HFFc6 (cell line): ENCODE data around the gene TMEM115. TPM values are rescaled to one million over a fixed set of nuclear protein-coding genes. Genes with fewer than 3 reads are reported as not detected.

Experiments
- DNase-seq: peaks from one replicate; pipeline ENCODE4 v3.0.0-alpha.2; 2018
- H3K27ac Mint-ChIP-seq: 2 replicates; pipeline ENCODE4 v1.8.0; 2020; ENCODE audit warnings: mild to moderate bottlenecking, mixed read lengths
- H3K27me3 Mint-ChIP-seq: 2 replicates; pipeline ENCODE4 v1.8.0; 2021; ENCODE audit warnings: mild to moderate bottlenecking, moderate library complexity, mixed read lengths; ENCODE audit not compliant: insufficient read depth
- H3K36me3 Mint-ChIP-seq: 2 replicates; pipeline ENCODE4 v1.8.0; 2021; ENCODE audit warnings: low read depth, mixed read lengths
- H3K4me1 Mint-ChIP-seq: 2 replicates; pipeline ENCODE4 v1.8.0; 2020; ENCODE audit warnings: low read depth, mixed read lengths
- H3K4me3 Mint-ChIP-seq: 2 replicates; pipeline ENCODE4 v1.8.0; 2020; ENCODE audit warnings: mild to moderate bottlenecking, moderate library complexity, mixed read lengths
- H3K9me3 Mint-ChIP-seq: 2 replicates; pipeline ENCODE4 v1.8.0; 2020; ENCODE audit warnings: mild to moderate bottlenecking, mixed read lengths
- total RNA-seq, 6 experiments: library from RNA; stranded (reverse); fragmentation: NEBNext Ultra II Directional; extraction: Animal tissue kit (Norgen Biotek cat#: 25700); gene quantifications; 2 replicates in 1 of 6; 3 replicates in 5 of 6; pipeline ENCODE4 v1.2.3, GENCODE V29; 2021
- TF ChIP-seq, protein P1 (sequence below): fragments of 200-600 bp; sonication (generic); IDR thresholded peaks from 2 replicates; pipeline ENCODE4 v1.5.0; 2021; ENCODE audit warnings: antibody characterized with exemption, mild to moderate bottlenecking

Gene TMEM115
- total RNA-seq, 6 experiments from 2014 or later, result 51.7 to 65.7 (median 54.4) TPM

- peaks cover 33% of the 10 kb centered on the region for H3K4me1 Mint-ChIP-seq
- no peak for DNase-seq
- peak overlapping the region; percentile 97 for H3K4me3 Mint-ChIP-seq
- TF ChIP-seq, protein P1, sequence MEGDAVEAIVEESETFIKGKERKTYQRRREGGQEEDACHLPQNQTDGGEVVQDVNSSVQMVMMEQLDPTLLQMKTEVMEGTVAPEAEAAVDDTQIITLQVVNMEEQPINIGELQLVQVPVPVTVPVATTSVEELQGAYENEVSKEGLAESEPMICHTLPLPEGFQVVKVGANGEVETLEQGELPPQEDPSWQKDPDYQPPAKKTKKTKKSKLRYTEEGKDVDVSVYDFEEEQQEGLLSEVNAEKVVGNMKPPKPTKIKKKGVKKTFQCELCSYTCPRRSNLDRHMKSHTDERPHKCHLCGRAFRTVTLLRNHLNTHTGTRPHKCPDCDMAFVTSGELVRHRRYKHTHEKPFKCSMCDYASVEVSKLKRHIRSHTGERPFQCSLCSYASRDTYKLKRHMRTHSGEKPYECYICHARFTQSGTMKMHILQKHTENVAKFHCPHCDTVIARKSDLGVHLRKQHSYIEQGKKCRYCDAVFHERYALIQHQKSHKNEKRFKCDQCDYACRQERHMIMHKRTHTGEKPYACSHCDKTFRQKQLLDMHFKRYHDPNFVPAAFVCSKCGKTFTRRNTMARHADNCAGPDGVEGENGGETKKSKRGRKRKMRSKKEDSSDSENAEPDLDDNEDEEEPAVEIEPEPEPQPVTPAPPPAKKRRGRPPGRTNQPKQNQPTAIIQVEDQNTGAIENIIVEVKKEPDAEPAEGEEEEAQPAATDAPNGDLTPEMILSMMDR, result no peak
- H3K27ac Mint-ChIP-seq, result peak overlapping the region; percentile 91; the same call in 1 of the 2 replicates
- H3K9me3 Mint-ChIP-seq, result no peaks in the 10 kb centered on the region
- peaks cover 19% of the 10 kb centered on the region for H3K36me3 Mint-ChIP-seq
- H3K27me3 Mint-ChIP-seq, result peaks cover 3% of the 10 kb centered on the region; the same call in 1 of the 2 replicates
Measured at GRCh38 chr3:50359760-50360110, 414 bp upstream of the TMEM115 start.

GRCh38 chr3:50358355-50358910 lies 888 bp downstream of the TMEM115 start:
- TF ChIP-seq, protein P1, result no peak
- H3K9me3 Mint-ChIP-seq, result no peaks in the 10 kb centered on the region
- H3K27me3 Mint-ChIP-seq, result peaks cover 3% of the 10 kb centered on the region; the same call in 1 of the 2 replicates
- H3K27ac Mint-ChIP-seq, result peak overlapping the region; percentile 81
- H3K36me3 Mint-ChIP-seq, result peaks cover 24% of the 10 kb centered on the region
- peak overlapping the region; percentile 97 for H3K4me3 Mint-ChIP-seq
- DNase-seq, result no peak
- peaks cover 33% of the 10 kb centered on the region for H3K4me1 Mint-ChIP-seq

DNA sequence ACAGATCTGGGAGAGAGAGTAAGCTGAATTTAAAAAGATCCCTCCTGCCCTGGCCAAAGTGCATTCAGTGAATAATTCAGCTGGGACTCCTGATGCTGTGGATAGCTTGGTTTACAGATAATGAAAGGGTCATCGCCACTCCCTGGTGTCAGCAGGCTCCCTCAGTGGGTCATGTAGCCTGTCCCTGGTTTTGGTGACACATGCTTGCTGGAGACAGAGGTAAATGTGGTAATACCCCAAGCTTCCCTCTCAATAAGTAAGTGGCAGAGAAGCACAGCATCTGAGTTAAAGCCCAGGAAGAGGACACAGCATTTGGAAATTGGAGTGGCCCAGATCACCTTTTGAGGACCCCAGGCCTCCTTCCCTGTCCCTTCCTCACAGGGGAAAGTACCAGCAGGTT lies 1.8 kb downstream of the TMEM115 start:
- peaks cover 24% of the 10 kb centered on the region for H3K36me3 Mint-ChIP-seq
- peaks cover 37% of the 10 kb centered on the region for H3K4me1 Mint-ChIP-seq
- peak overlapping the region; percentile 13; the same call in 1 of the 2 replicates for H3K27ac Mint-ChIP-seq
- H3K9me3 Mint-ChIP-seq, result no peaks in the 10 kb centered on the region
- peak overlapping the region; percentile 97 for H3K4me3 Mint-ChIP-seq
- TF ChIP-seq, protein P1, result no peak
- DNase-seq, result no peak
- peaks cover 3% of the 10 kb centered on the region; the same call in 1 of the 2 replicates for H3K27me3 Mint-ChIP-seq

DNA sequence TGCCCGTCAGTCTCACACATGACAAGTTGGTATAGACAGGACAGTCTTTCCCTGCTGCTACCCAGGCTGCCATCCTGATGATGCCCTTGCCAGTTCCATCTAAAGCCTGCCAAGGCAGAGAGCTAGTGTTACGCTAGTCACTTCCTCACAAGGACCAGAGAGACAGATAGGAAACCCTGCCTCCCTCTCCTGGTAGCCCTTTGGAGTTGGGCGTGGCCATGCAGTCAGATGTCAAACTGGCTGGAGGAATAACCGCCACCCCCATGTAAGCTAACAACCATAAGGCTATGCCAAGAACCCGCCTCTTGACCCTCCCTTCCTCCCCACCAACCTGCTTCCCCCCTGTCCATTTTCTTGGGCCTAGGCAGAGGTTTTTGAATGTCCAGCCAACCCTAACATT lies 2.8 kb downstream of the TMEM115 start:
- peaks cover 3% of the 10 kb centered on the region; the same call in 1 of the 2 replicates for H3K27me3 Mint-ChIP-seq
- peaks cover 24% of the 10 kb centered on the region for H3K36me3 Mint-ChIP-seq
- DNase-seq, result no peak
- H3K4me3 Mint-ChIP-seq, result peak overlapping the region; percentile 97
- no peaks in the 10 kb centered on the region for H3K9me3 Mint-ChIP-seq
- peaks cover 40% of the 10 kb centered on the region for H3K4me1 Mint-ChIP-seq
- no peak overlapping the region for H3K27ac Mint-ChIP-seq
- TF ChIP-seq, protein P1, result no peak

- peak overlapping the region; percentile 97 for H3K4me3 Mint-ChIP-seq
- no peak overlapping the region for H3K27ac Mint-ChIP-seq
- no peaks in the 10 kb centered on the region for H3K9me3 Mint-ChIP-seq
- H3K27me3 Mint-ChIP-seq, result peaks cover 3% of the 10 kb centered on the region; the same call in 1 of the 2 replicates
- DNase-seq, result no peak
- peaks cover 45% of the 10 kb centered on the region for H3K4me1 Mint-ChIP-seq
- peaks cover 24% of the 10 kb centered on the region for H3K36me3 Mint-ChIP-seq
- TF ChIP-seq, protein P1, result peak; percentile 32; the same call in 1 of the 2 replicates
Measured at GRCh38 chr3:50355829-50356552, 3.3 kb downstream of the TMEM115 start.
